Measurements from ENCODE around the gene STX1B.

Gene STX1B

DNA sequence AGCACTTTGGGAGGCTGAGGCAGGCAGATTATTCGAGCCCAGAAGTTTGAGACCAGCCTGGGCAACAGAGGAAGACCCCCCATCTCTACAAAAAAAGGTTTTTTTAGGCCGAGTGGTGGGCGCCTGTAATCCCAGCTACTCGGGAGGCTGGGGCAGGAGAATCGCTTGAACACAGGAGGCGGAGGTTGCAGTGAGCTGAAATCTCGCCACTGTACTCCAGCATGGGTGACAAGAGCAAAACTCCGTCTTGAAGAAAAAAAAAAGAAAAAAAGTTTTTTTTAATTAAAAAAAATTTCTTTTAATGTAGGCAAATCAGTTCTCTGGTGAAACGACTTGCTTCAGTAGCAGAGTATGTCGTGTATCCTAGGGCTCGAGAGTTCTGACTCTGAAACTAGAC is 14.5 kb downstream of the STX1B start:
- DNase-seq: no peak

DNA sequence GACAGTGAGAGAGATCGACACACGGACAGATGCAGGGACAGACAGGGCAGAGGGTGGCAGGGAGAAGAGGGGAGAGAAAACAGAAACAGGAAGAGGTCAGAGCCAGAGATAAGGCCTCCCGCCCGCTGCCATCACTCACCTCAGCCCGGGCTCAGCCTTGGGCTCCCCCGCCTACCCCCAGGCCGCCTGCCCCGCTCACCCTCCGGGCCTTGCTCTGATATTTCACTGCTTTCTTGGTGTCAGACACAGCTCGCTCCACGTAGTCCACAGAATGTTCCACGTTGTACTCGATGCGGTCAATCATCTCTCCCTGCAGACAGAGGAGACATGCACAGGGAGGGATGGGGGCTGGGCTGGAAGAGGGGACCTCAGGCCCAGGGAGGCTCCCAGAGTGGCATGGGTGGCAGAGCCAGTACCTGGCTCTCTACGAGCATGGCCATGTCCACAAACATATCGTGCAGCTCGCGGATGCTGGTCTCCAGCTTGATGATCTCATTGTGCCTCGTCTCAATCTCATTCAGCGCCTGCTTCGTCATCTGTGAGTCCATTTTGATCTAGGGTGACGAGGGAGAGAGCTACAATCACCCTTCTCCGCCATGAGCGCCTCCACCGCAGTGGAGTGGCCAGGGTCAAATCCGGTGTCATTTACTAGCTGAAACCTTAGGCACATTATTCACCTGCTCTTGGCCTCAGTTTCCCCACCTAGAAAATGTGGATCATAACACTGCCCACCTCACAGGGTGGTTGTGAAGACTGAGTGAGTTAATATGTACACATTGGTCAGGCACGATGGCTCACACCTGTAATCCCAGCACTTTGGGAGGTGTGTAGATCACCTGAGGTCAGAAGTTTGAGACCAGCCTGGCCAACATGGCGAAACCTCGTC is 17.3 kb downstream of the STX1B start:
- DNase-seq: no peak

DNA sequence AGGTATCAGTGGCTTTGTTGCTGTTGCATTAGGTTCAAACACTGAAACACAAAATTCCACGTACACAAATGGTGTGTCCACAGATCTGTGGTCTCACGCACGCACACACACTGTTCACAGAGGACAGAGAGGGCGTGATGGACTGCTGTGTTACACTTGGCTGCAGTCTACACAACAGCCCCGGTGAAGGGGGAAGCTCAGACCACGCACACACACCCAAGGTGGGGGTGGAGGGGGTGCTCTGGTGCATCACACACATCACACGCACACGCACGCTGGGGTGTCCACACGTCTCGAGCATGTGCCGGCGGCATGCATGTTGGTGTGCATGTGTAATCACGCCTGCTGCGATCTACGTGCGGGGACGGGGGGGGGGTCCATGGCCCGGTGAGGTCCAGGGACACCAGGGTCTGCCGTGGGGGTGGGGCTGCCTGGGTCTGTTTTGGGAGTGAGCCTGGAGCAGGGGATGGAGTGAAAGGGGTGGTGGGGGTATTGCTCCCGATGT is 18.1 kb downstream of the STX1B start:
- no peak for DNase-seq

DNA sequence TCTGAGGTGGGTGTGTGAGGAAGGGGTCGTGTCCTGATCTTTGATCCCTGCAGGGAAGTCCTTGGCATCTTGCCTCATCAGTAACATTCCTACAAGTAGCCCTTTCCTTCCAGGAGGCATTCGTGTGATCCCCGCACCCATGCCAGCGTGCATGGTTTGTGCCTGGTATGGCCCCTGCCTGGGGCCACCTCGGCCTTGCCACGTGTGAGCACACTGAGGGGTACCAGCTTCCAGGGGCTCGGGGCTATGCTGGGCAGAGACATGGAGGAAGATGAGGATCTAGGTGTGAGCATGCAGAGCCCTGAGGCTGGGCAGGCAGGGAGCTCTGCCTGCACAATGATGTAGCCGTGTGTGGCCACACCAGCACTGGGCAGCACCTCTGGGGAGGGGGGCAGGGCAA is 19.4 kb downstream of the STX1B start:
- no peak for DNase-seq

- DNase-seq: no peak
Observed at GRCh38 chr16:30990105-30990504, 20.3 kb downstream of the STX1B start.

DNA sequence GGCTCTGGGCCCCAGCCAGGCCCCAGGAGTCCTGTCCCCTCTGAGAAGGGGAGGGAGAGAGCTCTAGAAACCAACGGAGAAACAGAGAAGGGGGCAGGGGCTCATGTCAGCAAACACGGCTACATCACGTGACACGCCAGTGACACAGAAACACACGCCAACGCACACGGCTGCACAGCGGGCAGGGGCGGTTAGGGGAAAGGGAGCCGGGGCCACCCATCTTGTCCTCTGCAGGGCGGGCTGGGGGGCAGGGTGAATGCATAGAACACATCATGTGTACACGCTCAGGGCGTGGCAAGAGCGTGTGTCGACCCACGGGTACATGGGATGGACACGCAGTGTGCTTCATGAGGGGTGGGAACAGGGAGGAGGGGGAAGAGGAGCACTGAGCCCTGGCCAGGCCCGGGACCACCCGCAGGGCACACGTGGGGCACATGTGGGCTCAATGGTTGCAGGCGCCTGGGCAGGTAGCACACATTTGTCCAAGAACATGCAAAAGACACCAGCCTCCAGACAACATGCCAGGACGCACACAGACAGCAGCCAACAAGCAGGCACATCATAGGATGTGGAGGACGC is 20.9 kb downstream of the STX1B start:
- DNase-seq: no peak

DNA sequence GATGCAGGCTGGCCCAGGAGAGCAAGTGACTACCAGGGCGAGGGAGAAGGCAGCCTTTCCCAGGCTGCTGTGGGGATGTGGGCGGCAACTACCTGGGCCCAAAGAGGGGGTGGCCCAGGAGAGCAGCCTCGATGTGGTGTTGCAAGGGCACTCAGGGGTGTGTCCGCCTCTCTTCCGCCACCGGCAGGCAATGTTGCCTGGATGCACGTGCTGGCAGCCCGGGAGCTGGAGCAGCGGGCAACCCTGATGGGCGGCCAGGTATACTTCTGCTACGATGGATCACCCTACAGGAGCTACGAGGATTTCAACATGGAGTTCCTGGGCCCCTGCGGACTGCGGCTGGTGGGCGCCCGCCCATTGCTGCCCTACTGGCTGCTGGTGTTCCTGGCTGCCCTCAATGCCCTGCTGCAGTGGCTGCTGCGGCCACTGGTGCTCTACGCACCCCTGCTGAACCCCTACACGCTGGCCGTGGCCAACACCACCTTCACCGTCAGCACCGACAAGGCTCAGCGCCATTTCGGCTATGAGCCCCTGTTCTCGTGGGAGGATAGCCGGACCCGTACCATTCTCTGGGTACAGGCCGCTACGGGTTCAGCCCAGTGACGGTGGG is 22.8 kb downstream of the STX1B start:
- no peak for DNase-seq

GRCh38 chr16:30986129-30986991 is 24.1 kb downstream of the STX1B start:
- DNase-seq: no peak

DNA sequence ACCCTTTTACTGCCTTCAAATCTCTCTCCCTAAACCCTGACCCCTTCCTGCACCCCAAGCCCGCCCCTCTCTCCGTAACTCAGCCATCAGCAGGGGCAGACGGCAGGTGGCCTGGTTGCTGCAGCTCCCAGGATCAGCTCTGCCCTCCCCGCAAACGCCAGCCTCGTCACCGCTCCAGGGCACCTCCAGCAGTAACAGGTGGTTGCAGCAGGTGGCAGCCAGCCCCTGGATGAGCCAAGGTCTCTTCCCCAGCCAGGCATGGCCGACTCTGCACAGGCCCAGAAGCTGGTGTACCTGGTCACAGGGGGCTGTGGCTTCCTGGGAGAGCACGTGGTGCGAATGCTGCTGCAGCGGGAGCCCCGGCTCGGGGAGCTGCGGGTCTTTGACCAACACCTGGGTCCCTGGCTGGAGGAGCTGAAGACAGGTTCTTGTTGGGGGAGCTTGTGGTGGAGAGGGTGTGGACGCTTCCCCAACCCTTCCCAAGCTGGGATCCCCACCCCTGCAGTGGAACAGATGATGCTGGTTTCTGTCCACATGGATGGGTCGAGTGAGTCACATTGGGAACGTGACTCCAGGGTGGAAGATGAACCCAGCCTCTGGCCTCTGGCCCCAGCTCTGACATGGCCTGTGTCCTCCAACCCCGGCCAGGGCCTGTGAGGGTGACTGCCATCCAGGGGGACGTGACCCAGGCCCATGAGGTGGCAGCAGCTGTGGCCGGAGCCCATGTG is 24.9 kb downstream of the STX1B start:
- no peak for DNase-seq

DNA sequence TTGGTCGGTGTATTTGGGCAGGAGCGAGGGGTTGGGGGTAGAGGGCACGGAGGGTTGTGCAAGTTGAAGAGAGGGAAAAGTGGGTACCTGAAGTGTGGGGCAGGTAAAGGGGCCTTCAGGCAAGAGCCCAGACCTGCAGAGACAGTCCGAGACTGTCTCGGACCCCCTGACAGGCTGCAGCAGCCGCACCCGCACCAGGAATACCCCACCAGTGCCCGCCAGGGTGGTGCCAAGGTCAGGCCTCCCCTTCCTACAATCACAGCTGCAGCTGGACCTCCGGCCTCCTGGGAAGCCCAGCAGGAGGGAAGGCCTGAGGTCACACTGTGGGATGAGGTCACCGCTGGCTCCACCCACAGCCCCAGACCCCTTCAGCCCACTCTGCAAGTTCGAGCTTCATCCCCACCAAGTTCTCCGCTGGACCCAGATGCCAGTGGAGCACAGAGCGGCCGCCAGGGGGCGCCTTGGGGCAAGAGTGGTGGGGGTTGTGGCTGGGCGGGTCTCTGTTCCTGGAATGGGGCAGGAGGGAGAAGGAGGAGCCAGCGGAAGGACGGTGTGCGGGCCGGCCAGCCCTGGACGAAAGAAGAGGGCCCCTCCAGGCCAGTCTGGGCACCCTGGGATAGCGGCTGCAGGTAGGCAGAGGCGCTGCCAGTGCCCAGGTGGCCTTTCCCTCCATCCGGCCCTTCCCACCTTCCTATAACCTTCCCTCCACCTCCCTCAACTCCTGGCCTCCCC is 25.6 kb downstream of the STX1B start, which contains the start of gene HSD3B7:
TSS of gene HSD3B7 (plus strand) at position 539 of the 732 bp plus-strand sequence. CDS start 452 bp downstream, outside the sequence.
- peak; percentile 64 to 85 for DNase-seq

- DNase-seq: no peak
Observed at GRCh38 chr16:30983898-30984610, 26.4 kb downstream of the STX1B start.

DNA sequence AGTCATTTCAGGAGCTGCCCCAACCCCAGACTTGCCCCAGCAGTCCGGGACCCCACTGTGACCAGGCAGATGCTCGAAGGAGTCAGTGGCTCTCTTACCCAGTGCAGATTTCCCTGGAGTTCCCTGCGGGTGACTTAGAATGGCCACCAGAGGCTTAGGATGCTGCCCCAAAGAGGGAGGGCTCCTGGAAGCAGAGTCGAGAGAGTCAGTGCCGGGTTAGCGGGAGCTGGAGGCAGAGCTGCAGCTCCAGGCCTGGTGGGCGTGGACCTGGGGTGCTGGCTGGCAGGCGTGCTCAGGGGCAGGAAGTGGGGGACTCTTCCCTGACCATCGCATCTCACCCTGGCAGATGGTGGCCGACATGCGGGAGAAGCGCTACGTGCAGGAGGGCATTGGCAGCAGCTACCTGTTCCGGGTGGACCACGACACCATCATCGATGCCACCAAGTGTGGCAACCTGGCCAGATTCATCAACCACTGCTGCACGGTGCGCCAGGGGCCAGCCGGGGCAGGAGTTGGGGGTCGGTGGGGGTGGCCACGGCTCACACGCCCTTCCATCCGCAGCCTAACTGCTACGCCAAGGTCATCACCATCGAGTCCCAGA is 27.0 kb downstream of the STX1B start:
- no peak for DNase-seq

GRCh38 chr16:30982548-30983288 is 27.7 kb downstream of the STX1B start:
- DNase-seq: no peak

- DNase-seq: no peak
Observed at GRCh38 chr16:30980959-30981358, 29.5 kb downstream of the STX1B start.

- no peak for DNase-seq
Observed at GRCh38 chr16:30980434-30980833, 30.0 kb downstream of the STX1B start.

DNA sequence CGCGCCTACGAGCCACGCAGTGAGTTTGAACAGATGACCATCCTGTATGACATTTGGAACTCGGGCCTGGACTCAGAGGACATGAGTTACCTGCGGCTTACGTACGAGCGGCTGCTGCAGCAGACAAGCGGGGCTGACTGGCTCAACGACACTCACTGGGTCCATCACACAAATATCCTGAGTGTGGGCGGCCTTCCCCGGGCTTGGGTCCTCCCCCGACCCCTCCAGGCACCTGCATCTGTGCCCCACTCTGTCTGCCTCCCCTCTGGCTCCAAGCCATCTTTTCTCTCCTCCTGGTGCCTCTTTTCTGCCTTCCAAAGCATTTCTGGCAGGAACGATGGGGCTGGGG is 30.4 kb downstream of the STX1B start:
- no peak for DNase-seq

- no peak for DNase-seq
Observed at GRCh38 chr16:30979170-30980022, 31.0 kb downstream of the STX1B start.

- no peak for DNase-seq
Observed at GRCh38 chr16:30977502-30977901, 32.9 kb downstream of the STX1B start.

DNA sequence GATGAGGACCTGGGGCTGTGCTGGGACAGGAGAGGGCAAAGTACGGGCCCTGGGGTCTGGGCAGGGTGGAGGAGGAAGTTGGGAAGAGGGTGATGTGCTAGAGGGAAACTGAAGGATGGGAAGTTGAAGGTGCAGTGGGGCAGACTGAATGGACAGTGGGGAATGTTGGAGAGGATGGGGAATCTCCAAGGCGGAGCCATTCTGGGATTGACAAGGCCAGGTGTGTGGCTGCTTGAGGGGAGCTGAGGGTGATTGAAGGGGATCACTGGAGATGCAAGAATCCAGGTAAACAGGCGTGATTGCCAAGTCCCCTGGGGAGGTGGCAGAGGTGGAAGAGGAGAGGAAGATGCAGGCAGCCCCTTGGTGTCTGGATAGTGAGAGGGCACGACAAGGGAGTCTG is 34.0 kb downstream of the STX1B start:
- no peak for DNase-seq

All from stimulated activated CD4-positive, alpha-beta T cell treated with anti-CD3 and anti-CD28 coated beads, Interleukin-4, amount 100 ng/mL, for 4 hours (primary cell).